Measurements from ENCODE around the gene GALE. TPM values are rescaled to one million over a fixed set of nuclear protein-coding genes. Genes with fewer than 3 reads are reported as not detected.

GALE gene
- total RNA-seq, 6 experiments from 2014 or later: 25.9 to 46.9 (median 42.0) TPM

DNA sequence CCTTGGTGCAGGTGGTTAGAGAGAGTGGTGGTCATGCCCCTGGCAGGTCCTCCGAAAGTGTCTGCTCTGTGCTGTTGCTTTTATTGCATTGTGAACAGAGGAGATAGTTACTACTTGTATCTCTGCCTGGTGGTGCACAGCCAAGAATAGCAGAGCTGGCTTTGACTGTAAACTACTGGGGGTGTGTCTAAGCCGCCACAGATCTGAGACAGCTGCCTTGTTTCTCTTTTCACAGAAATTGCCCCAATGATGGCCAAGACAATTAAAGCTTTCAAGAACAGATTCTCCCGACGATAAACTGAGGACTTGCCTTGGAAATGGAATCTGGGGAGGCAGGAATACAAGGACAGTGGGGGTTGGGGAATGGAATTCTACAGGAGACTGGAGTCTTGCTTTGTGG lies 41.3 kb downstream of the GALE start:
- H3K9me3 ChIP-seq: no peaks in the 10 kb centered on the region
- no peak for DNase-seq
- ATAC-seq: no peak
- no peaks in the 10 kb centered on the region for H3K27me3 ChIP-seq
- no peak for TF ChIP-seq POLR2A (IDR thresholded peaks at IDR 0.05)
- TF ChIP-seq, protein P1, sequence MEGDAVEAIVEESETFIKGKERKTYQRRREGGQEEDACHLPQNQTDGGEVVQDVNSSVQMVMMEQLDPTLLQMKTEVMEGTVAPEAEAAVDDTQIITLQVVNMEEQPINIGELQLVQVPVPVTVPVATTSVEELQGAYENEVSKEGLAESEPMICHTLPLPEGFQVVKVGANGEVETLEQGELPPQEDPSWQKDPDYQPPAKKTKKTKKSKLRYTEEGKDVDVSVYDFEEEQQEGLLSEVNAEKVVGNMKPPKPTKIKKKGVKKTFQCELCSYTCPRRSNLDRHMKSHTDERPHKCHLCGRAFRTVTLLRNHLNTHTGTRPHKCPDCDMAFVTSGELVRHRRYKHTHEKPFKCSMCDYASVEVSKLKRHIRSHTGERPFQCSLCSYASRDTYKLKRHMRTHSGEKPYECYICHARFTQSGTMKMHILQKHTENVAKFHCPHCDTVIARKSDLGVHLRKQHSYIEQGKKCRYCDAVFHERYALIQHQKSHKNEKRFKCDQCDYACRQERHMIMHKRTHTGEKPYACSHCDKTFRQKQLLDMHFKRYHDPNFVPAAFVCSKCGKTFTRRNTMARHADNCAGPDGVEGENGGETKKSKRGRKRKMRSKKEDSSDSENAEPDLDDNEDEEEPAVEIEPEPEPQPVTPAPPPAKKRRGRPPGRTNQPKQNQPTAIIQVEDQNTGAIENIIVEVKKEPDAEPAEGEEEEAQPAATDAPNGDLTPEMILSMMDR (IDR thresholded peaks at IDR 0.05): no peak
- H3K4me1 ChIP-seq: peaks cover 0 to 22% (median 8%) of the 10 kb centered on the region in 4 donors
- no peak overlapping the region for H3K4me3 ChIP-seq
- intact Hi-C loops (cut with DNase I): loop anchor here in 1 of 2 donors (10.0 kb wide), 1 partner anchor 64 kb away; the partner anchor contains the start of gene RPL11
- WGBS (ENCODE audit: insufficient coverage, low coverage, low lambda C conversion rate, missing lambda C conversion rate): 76% methylated on average over 3 of the region's 4 CpGs
- H3K27ac ChIP-seq: no peak overlapping the region
- peaks cover 16 to 68% (median 49%) of the 10 kb centered on the region in 4 donors for H3K36me3 ChIP-seq

DNA sequence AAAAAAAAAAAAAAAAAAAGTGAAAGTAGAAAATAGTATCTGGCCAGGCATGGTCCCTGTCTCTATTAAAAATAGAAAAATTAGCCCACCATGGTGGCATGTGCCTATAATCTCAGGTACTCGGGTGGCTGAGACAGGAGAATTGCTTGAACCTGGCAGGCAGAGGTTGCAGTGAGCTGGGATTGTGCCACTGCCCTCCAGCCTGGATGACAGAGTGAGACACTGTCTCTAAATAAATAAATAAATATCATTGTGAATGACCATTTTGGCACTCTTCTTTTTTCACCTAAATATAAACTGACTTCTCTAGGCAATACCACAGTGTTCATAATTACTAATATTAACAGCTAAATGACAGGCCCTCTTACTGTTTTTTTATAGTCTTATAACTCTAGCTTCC lies 42.7 kb downstream of the GALE start:
- Histone ChIP-seq H3K27ac (no peak overlapping the region), H3K9me3 (no peaks in the 10 kb centered on the region), H3K27me3 (no peaks in the 10 kb centered on the region), H3K4me3 (no peak overlapping the region), H3K36me3 (peaks cover 30 to 83% (median 58%) of the 10 kb centered on the region in 4 donors), H3K4me1 (peaks cover 0 to 12% (median 3%) of the 10 kb centered on the region in 4 donors)
- no peak for DNase-seq
- intact Hi-C loops (cut with DNase I): loop anchor here in 1 of 2 donors (10.0 kb wide), 1 partner anchor 63 kb away; the partner anchor contains the start of gene RPL11
- 75% methylated on average over 1 of the region's 1 CpG for WGBS (ENCODE audit: insufficient coverage, low coverage, low lambda C conversion rate, missing lambda C conversion rate)
- ATAC-seq: no peak
- TF ChIP-seq, protein P1 (IDR thresholded peaks at IDR 0.05): no peak
- TF ChIP-seq POLR2A (IDR thresholded peaks at IDR 0.05): no peak

- H3K9me3 ChIP-seq: no peaks in the 10 kb centered on the region
- no peak overlapping the region for H3K27ac ChIP-seq
- DNase-seq (no peak), ATAC-seq (peak in 2 of 4 donors; percentile 12 to 80)
- peaks cover 0 to 6% (median under 1%) of the 10 kb centered on the region in 4 donors for H3K4me1 ChIP-seq
- no peak for TF ChIP-seq POLR2A (IDR thresholded peaks at IDR 0.05)
- TF ChIP-seq, protein P1 (IDR thresholded peaks at IDR 0.05): no peak
- no peaks in the 10 kb centered on the region for H3K27me3 ChIP-seq
- no peak overlapping the region for H3K4me3 ChIP-seq
- H3K36me3 ChIP-seq: peaks cover 30 to 94% (median 66%) of the 10 kb centered on the region in 4 donors
- WGBS (ENCODE audit: insufficient coverage, low coverage, low lambda C conversion rate, missing lambda C conversion rate): 100% methylated on average over 1 of the region's 3 CpGs
- intact Hi-C loops (cut with DNase I): loop anchor here in 1 of 2 donors (10.0 kb wide), 1 partner anchor 62 kb away; the partner anchor contains the start of gene RPL11
Measured at GRCh38 chr1:23756676-23757075, 43.9 kb downstream of the GALE start.

- H3K36me3 ChIP-seq: peaks cover 23 to 87% (median 56%) of the 10 kb centered on the region in 4 donors
Measured at GRCh38 chr1:23752909-23753308, 47.6 kb downstream of the GALE start.

More at GRCh38 chr1:23752909-23753308, 47.6 kb downstream of the GALE start:
- intact Hi-C loops (cut with DNase I): loop anchor here in 1 of 2 donors (10.0 kb wide), 1 partner anchor 58 kb away; the partner anchor contains the start of gene RPL11
- H3K27ac ChIP-seq: no peak overlapping the region
- peak in 2 of 4 donors; percentile 9 to 35 for ATAC-seq
- H3K27me3 ChIP-seq: no peaks in the 10 kb centered on the region
- H3K4me3 ChIP-seq: no peak overlapping the region
- TF ChIP-seq, protein P1 (IDR thresholded peaks at IDR 0.05): no peak
- WGBS (ENCODE audit: insufficient coverage, low coverage, low lambda C conversion rate, missing lambda C conversion rate): 33% methylated on average over 1 of the region's 1 CpG
- no peaks in the 10 kb centered on the region for H3K9me3 ChIP-seq
- no peak for DNase-seq
- H3K4me1 ChIP-seq: peaks cover 0 to 9% (median 0%) of the 10 kb centered on the region in 4 donors
